ENCODE data around the gene NYAP1.
"Not testable (repeated sequence)": the region's sequence is repeated elsewhere in the genome, so short reads cannot be mapped to it uniquely, and the experiment has no call there.

NYAP1 gene

GRCh38 chr7:100441641-100442535 is 41.8 kb upstream of the NYAP1 start:
- no peak overlapping the region for H3K4me3 ChIP-seq (ENCODE audit: low read depth, low read length)
- TF ChIP-seq CTCF (IDR thresholded peaks at IDR 0.05; ENCODE audit: borderline replicate concordance, insufficient read depth, low read depth, low read length), result no peak

GRCh38 chr7:100443096-100443840 is 40.5 kb upstream of the NYAP1 start:
- no peak for TF ChIP-seq CTCF (IDR thresholded peaks at IDR 0.05; ENCODE audit: borderline replicate concordance, insufficient read depth, low read depth, low read length)
- no peak overlapping the region for H3K4me3 ChIP-seq (ENCODE audit: low read depth, low read length)

- H3K4me3 ChIP-seq (ENCODE audit: low read depth, low read length), result no peak overlapping the region
- TF ChIP-seq CTCF (IDR thresholded peaks at IDR 0.05; ENCODE audit: borderline replicate concordance, insufficient read depth, low read depth, low read length), result no peak
These were observed 39.1 kb upstream of the NYAP1 start for GRCh38 chr7:100444311-100445278.

GRCh38 chr7:100446040-100446439 is 37.7 kb upstream of the NYAP1 start:
- H3K4me3 ChIP-seq (ENCODE audit: low read depth, low read length), result no peak overlapping the region
- TF ChIP-seq CTCF (IDR thresholded peaks at IDR 0.05; ENCODE audit: borderline replicate concordance, insufficient read depth, low read depth, low read length), result no peak

- H3K4me3 ChIP-seq (ENCODE audit: low read depth, low read length), result not testable (repeated sequence)
These were observed 36.4 kb upstream of the NYAP1 start for GRCh38 chr7:100447363-100447762.

- no peak for TF ChIP-seq CTCF (IDR thresholded peaks at IDR 0.05; ENCODE audit: borderline replicate concordance, insufficient read depth, low read depth, low read length)
- no peak overlapping the region for H3K4me3 ChIP-seq (ENCODE audit: low read depth, low read length)
These were observed 34.4 kb upstream of the NYAP1 start for GRCh38 chr7:100449190-100449795.

All from GM12875 (cell line).